ENCODE results near the gene SRL. TPM values are rescaled to one million over a fixed set of nuclear protein-coding genes. Genes with fewer than 3 reads are reported as not detected.

Gene SRL
- total and polyA plus RNA-seq, 2 donors from 2014 or later = 2.6 to 3.3 TPM

DNA sequence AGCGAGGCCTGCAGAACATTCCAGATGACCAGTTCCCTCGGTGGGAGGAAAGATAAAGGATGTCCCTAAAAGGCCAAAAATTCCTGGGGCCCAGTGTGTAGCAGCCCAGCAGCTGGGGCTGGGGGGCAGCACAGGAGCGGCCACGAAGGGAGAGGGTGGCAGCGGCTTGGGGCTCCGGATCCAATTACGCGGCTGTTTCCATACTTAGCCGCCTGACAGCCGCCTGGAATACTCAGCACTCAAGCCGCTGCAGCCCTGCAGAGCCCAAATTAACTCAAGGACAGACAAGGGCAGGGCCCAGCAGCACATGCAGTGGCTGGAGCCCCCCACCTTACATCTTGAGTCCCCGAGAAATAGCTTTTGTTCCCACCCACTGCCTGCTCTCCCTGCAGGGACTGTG is 1.3 kb downstream of the SRL start:
- Histone ChIP-seq H3K4me3 (ENCODE audit: low read length in 3 of 3) (no peak overlapping the region), H3K9ac (ENCODE audit: low read length in 3 of 3) (no peak overlapping the region), H3K9me3 (ENCODE audit: control insufficient read depth in 2 of 3, insufficient read depth in 1 of 3, low read length in 3 of 3) (no peaks in the 10 kb centered on the region), H3K27me3 (ENCODE audit: control insufficient read depth, insufficient read depth, low read length) (no peaks in the 10 kb centered on the region), H3K27ac (ENCODE audit: low read depth in 2 of 2, low read length in 2 of 2) (no peak overlapping the region), H3K4me1 (ENCODE audit: control insufficient read depth in 2 of 3, insufficient read depth in 2 of 3, low read depth in 1 of 3, low read length in 3 of 3) (peaks cover 0 to 7% (median 0%) of the 10 kb centered on the region in 3 donors), H3K36me3 (ENCODE audit: control insufficient read depth in 2 of 3, insufficient read depth in 3 of 3, low read length in 3 of 3) (no peaks in the 10 kb centered on the region)
- TF ChIP-seq, protein P1, sequence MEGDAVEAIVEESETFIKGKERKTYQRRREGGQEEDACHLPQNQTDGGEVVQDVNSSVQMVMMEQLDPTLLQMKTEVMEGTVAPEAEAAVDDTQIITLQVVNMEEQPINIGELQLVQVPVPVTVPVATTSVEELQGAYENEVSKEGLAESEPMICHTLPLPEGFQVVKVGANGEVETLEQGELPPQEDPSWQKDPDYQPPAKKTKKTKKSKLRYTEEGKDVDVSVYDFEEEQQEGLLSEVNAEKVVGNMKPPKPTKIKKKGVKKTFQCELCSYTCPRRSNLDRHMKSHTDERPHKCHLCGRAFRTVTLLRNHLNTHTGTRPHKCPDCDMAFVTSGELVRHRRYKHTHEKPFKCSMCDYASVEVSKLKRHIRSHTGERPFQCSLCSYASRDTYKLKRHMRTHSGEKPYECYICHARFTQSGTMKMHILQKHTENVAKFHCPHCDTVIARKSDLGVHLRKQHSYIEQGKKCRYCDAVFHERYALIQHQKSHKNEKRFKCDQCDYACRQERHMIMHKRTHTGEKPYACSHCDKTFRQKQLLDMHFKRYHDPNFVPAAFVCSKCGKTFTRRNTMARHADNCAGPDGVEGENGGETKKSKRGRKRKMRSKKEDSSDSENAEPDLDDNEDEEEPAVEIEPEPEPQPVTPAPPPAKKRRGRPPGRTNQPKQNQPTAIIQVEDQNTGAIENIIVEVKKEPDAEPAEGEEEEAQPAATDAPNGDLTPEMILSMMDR (IDR thresholded peaks at IDR 0.05; ENCODE audit: borderline replicate concordance, extremely low read depth, insufficient read depth) = no peak
- DNase-seq (no peak), FAIRE-seq (no peak)
- intact Hi-C loops (cut with DNase I) = no loop called here

DNA sequence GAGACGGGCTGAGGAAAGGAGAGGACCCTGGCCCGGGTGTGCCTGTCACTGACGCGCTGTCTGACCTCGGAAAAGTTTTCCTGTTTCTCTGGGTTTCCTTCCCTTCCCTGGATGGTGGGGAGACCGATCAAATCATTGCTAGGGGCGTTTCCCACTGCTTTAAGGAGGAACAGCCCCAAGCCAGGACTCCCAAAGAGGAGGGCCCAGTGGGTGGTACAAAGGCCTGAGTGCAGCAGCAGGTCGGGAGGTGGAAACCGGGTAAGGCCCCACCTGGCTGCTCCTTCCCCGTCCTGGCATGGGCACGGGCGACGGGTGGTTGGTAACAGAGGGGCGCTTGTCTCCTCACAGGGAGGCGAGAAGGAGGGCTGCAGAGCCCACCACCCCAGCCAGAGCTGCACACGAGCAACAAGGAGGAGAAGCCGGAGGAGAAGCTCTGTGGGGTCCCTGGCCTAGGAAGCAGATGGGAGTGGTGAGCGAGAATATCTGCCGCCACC is 2.2 kb downstream of the SRL start:
- Histone ChIP-seq H3K9ac (ENCODE audit: low read length in 3 of 3) (no peak overlapping the region), H3K27me3 (ENCODE audit: control insufficient read depth, insufficient read depth, low read length) (no peaks in the 10 kb centered on the region), H3K27ac (ENCODE audit: low read depth in 2 of 2, low read length in 2 of 2) (no peak overlapping the region), H3K4me3 (ENCODE audit: low read length in 3 of 3) (peak overlapping the region in 2 of 3 donors; percentile 11 to 60), H3K9me3 (ENCODE audit: control insufficient read depth in 2 of 3, insufficient read depth in 1 of 3, low read length in 3 of 3) (no peaks in the 10 kb centered on the region), H3K36me3 (ENCODE audit: control insufficient read depth in 2 of 3, insufficient read depth in 3 of 3, low read length in 3 of 3) (no peaks in the 10 kb centered on the region), H3K4me1 (ENCODE audit: control insufficient read depth in 2 of 3, insufficient read depth in 2 of 3, low read depth in 1 of 3, low read length in 3 of 3) (peaks cover 0 to 7% (median 0%) of the 10 kb centered on the region in 3 donors)
- FAIRE-seq = no peak
- no peak for DNase-seq
- intact Hi-C loops (cut with DNase I) = no loop called here
- TF ChIP-seq, protein P1 (IDR thresholded peaks at IDR 0.05; ENCODE audit: borderline replicate concordance, extremely low read depth, insufficient read depth) = no peak

DNA sequence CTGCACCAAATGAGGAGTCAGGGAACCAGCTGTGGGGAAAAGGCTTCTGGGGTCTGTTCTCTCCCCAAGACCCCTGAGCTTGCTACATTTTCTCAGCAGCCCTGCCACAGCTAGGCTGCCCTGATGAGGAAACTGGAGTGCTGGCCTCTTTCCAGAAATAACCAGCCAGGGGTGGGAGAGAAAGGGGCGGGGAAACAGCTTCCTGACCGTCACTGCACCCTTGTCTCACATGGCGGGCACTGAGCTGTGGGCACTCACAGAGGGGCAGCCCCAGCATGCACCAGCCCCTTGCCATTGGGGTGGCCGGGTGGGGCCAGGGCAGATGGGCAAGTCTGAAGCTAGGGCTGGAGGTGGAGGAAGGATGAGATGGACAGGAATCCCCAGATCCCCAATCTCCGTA is 2.9 kb downstream of the SRL start:
- peaks cover 0 to 7% (median 0%) of the 10 kb centered on the region in 3 donors for H3K4me1 ChIP-seq (ENCODE audit: control insufficient read depth in 2 of 3, insufficient read depth in 2 of 3, low read depth in 1 of 3, low read length in 3 of 3)
- peak overlapping the region in 2 of 3 donors; percentile 11 to 60 for H3K4me3 ChIP-seq (ENCODE audit: low read length in 3 of 3)
- no peaks in the 10 kb centered on the region for H3K36me3 ChIP-seq (ENCODE audit: control insufficient read depth in 2 of 3, insufficient read depth in 3 of 3, low read length in 3 of 3)
- no peak for DNase-seq
- FAIRE-seq = no peak
- H3K27me3 ChIP-seq (ENCODE audit: control insufficient read depth, insufficient read depth, low read length) = no peaks in the 10 kb centered on the region
- no peak overlapping the region for H3K27ac ChIP-seq (ENCODE audit: low read depth in 2 of 2, low read length in 2 of 2)
- TF ChIP-seq, protein P1 (IDR thresholded peaks at IDR 0.05; ENCODE audit: borderline replicate concordance, extremely low read depth, insufficient read depth) = no peak
- H3K9me3 ChIP-seq (ENCODE audit: control insufficient read depth in 2 of 3, insufficient read depth in 1 of 3, low read length in 3 of 3) = no peaks in the 10 kb centered on the region
- intact Hi-C loops (cut with DNase I) = no loop called here
- H3K9ac ChIP-seq (ENCODE audit: low read length in 3 of 3) = no peak overlapping the region

DNA sequence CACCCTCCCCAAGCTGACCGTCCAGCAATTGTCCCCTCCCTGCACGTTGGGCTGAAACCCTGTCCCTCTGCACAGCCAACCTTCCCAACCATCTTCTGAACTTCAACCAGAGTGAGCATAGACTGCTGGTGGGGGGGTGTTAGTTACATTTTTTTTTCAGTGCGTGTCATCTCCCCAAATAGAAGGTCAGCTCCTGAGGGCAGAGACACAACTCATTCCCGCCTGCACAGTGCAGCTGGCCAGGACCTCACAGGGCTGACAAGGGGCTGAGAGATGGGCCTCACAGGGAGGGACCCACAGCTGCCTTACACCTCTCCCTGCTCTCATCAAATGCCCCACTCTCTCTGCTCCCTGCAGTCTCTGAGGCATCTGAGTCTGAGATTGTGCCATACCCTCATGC is 8.4 kb downstream of the SRL start:
- Histone ChIP-seq H3K4me1 (ENCODE audit: control insufficient read depth in 2 of 3, insufficient read depth in 2 of 3, low read depth in 1 of 3, low read length in 3 of 3) (no peaks in the 10 kb centered on the region), H3K27ac (ENCODE audit: low read depth in 2 of 2, low read length in 2 of 2) (no peak overlapping the region), H3K9ac (ENCODE audit: low read length in 3 of 3) (no peak overlapping the region), H3K4me3 (ENCODE audit: low read length in 3 of 3) (no peak overlapping the region), H3K9me3 (ENCODE audit: control insufficient read depth in 2 of 3, insufficient read depth in 1 of 3, low read length in 3 of 3) (no peaks in the 10 kb centered on the region), H3K27me3 (ENCODE audit: control insufficient read depth, insufficient read depth, low read length) (no peaks in the 10 kb centered on the region), H3K36me3 (ENCODE audit: control insufficient read depth in 2 of 3, insufficient read depth in 3 of 3, low read length in 3 of 3) (no peaks in the 10 kb centered on the region)
- TF ChIP-seq, protein P1 (IDR thresholded peaks at IDR 0.05; ENCODE audit: borderline replicate concordance, extremely low read depth, insufficient read depth) = no peak
- intact Hi-C loops (cut with DNase I) = no loop called here
- FAIRE-seq (no peak), DNase-seq (no peak)
